ENCODE data around the gene FGD4.

Gene FGD4

GRCh38 chr12:32679920-32680237 lies 280.5 kb downstream of the FGD4 start:
- DNase-seq (ENCODE audit: low read depth) = no peak

DNA sequence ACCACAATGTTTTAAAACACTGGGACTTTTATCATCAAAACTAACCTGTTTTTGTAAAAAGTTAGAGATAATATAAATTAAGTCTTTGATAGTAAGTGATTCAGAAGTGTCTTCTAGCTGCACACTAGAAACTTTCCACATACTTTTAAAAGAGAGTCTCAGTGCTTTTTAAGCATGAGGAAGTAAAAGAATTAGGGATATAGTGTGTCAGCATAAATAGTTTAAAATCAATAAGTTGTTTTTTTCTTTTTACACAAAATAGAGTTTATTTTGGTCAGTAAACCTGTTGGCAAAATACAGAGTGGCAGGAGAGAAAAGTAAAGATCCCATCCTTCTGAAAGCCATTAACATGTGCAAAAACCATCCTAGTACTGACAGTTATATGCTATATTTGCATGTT lies 281.4 kb downstream of the FGD4 start:
- DNase-seq (ENCODE audit: low read depth) = no peak

DNA sequence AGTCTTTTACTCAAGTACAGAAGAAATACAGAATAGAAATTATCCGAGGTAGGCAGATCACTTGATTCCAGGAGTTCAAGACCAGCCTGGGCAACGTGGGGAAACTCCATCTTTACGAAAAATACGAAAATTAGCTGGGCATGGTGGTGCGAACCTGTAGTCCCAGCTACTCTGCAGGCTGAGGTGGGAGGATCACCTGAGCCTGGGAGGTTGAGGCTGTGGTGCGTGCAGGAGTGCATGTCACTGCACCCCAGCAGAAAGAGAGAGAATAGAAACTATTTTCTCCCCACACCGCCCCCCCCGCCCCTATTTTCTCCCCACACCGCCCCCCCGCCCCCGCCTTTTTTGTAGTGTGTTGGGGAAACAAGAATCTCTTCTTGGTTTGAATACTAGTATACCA lies 281.9 kb downstream of the FGD4 start:
- no peak for DNase-seq (ENCODE audit: low read depth)

DNA sequence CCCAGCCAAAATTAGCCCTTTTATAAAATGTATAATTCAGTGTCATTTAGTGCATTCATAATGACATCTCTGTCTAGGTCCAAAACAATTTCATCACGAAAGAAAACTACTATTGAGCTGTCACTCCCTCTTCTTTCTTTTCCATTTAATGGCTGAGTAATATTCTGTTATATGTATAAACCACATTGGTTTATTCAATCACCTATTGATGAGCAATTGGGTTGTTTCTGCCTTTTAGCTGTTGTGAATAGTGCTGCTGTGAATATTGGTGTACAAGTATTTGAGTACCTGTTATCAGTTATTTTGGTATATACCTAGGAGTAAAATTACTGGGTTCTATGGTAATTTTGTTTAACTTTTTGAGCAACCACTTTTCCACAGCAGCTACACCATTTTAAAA lies 287.0 kb downstream of the FGD4 start:
- no peak for DNase-seq (ENCODE audit: low read depth)

DNA sequence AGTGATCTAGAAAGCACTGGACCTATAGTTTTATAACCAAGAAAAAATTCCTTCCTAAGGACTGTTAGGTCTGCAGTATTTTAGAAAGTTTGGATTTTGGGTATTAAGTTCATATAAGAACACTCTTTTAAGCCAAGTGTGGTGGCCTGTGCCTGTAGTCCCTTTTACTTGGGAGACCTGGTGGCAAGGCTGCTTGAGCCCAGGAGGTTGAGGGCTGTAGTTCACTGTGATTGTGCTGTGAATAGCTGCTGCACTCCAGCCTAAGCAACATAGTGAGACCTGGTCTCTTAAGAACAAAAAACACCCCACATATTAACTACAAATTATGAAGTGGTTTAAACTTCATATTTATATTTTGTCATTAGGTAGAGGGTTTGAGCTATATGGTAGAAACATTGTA lies 289.4 kb downstream of the FGD4 start:
- DNase-seq (ENCODE audit: low read depth) = no peak

GRCh38 chr12:32690927-32691326 lies 291.6 kb downstream of the FGD4 start:
- DNase-seq (ENCODE audit: low read depth) = no peak

DNA sequence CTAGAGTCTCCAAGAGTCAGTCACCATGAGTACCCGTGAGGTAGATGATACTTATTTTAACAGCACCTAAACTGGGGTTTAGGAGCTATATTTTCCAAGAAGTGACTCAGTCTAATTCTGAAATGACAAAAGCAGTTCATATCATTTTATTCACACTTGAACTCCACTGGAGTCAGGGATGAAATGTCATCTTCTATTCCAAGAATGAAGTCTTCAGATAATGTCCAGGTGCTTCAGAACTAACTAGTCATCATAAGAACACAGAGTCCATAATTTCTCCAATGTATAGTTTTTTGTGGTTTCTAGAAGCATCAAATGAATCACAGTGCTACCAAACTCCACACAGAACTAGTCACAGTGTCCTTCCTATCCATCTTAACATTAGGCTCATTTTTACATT lies 293.0 kb downstream of the FGD4 start:
- DNase-seq (ENCODE audit: low read depth) = no peak

DNA sequence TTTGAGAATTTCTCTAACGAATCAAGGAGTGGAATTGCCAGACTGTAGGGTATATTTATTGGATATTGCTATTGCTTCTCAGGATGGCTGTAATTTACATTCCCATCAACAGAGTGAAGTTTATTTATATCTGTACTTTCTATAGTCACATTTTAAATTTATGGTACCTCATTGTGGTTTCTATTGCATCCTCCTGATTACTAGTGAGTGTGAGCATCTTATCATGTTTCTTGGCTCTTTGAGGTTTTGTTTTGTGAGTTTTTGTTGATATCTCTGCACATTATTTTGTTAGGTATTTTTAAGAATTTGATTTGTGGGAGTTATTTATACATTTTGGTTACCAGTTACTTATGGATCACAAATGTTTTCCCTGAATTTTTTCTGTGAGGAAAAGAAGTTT lies 293.7 kb downstream of the FGD4 start:
- no peak for DNase-seq (ENCODE audit: low read depth)

Data from iris pigment epithelial cell (primary cell).